IMR-90 (cell line): ENCODE measurements around the gene NR5A2. TPM values are rescaled to one million over a fixed set of nuclear protein-coding genes. Genes with fewer than 3 reads are reported as not detected.

ENCODE experiments used
- ATAC-seq: fragments of 200-7000 bp; cut with Tn5 transposase; 2 replicates; pipeline ENCODE4 v1.9.1; 2020; ENCODE audit warnings: low read depth, mild to moderate bottlenecking, moderate library complexity
- BruUV-seq: library from RNA; stranded (reverse); fragments of 400-500 nt; replicated peaks from 2 replicates; lab custom pipeline; 2021; lab: Mats Ljungman, UMichigan
- CTCF ChIA-PET: fragments of 300-600 bp; formaldehyde crosslinking; extraction: SDS; loops from one replicate; lab custom pipeline; 2021; ENCODE audit warnings: antibody characterized with exemption; lab: Yijun Ruan, JAX
- POLR2A ChIA-PET: fragments of 300-600 bp; sonication (Branson Sonifier 250); formaldehyde crosslinking; loops from one replicate; lab custom pipeline; 2022; ENCODE audit warnings: antibody characterized with exemption; ENCODE audit not compliant: unreplicated experiment; lab: Charles Lee
- DNase-seq: peaks from one replicate; pipeline ENCODE4 v3.0.0; 2013
- H2AFZ ChIP-seq: replicated peaks from 2 replicates; pipeline ENCODE3; 2013; ENCODE audit warnings: low read length, mild to moderate bottlenecking; ENCODE audit not compliant: poor library complexity
- H2AK5ac ChIP-seq: 2 replicates; pipeline ENCODE4 v1.6.1; 2013; ENCODE audit warnings: low read depth, low read length, inconsistent platforms
- H2AK9ac ChIP-seq: replicated peaks from 2 replicates; pipeline ENCODE3; 2013; ENCODE audit warnings: mild to moderate bottlenecking, low read depth, low read length, moderate library complexity; ENCODE audit not compliant: poor library complexity
- H2BK120ac ChIP-seq: 2 replicates; pipeline ENCODE4 v1.6.1; 2013; ENCODE audit warnings: low read depth, low read length, inconsistent platforms
- H2BK15ac ChIP-seq: 3 replicates; pipeline ENCODE4 v1.6.1; 2013; ENCODE audit warnings: low read depth, low read length, inconsistent platforms
- H2BK20ac ChIP-seq: 2 replicates; pipeline ENCODE4 v1.6.1; 2013; ENCODE audit warnings: low read depth, mild to moderate bottlenecking, inconsistent platforms, low read length, moderate library complexity
- H2BK5ac ChIP-seq: 2 replicates; pipeline ENCODE4 v1.6.1; 2013; ENCODE audit warnings: mild to moderate bottlenecking, low read depth, low read length, inconsistent platforms; ENCODE audit not compliant: poor library complexity, severe bottlenecking
- H3K14ac ChIP-seq: replicated peaks from 2 replicates; pipeline ENCODE4 v1.6.1; 2013; ENCODE audit warnings: low read depth, low read length, inconsistent platforms
- H3K18ac ChIP-seq: 2 replicates; pipeline ENCODE4 v1.6.1; 2013; ENCODE audit warnings: low read depth, low read length, control low read depth
- H3K23ac ChIP-seq: 2 replicates; pipeline ENCODE4 v1.6.1; 2013; ENCODE audit warnings: low read depth, low read length, inconsistent platforms
- H3K27ac ChIP-seq: 2 replicates; pipeline ENCODE4 v1.5.1; 2013; ENCODE audit warnings: mild to moderate bottlenecking, control low read depth, low read length; ENCODE audit not compliant: insufficient read depth
- H3K27me3 ChIP-seq: 2 replicates; pipeline ENCODE4 v1.6.1; 2013; ENCODE audit warnings: low read length; ENCODE audit not compliant: control insufficient read depth, insufficient read depth
- H3K36me3 ChIP-seq: 2 replicates; pipeline ENCODE4 v1.6.1; 2013; ENCODE audit warnings: low read length, mixed read lengths; ENCODE audit not compliant: control insufficient read depth, insufficient read depth
- H3K4ac ChIP-seq: 2 replicates; pipeline ENCODE4 v1.6.1; 2013; ENCODE audit warnings: low read depth, low read length, inconsistent platforms
- H3K4me1 ChIP-seq: 2 replicates; pipeline ENCODE4 v1.6.1; 2013; ENCODE audit warnings: low read length, mixed read lengths; ENCODE audit not compliant: control insufficient read depth, insufficient read depth
- H3K4me2 ChIP-seq: 2 replicates; pipeline ENCODE4 v1.6.1; 2013; ENCODE audit warnings: low read depth, mild to moderate bottlenecking, control low read depth, low read length, moderate library complexity
- H3K4me3 ChIP-seq: 2 replicates; pipeline ENCODE4 v1.5.1; 2013; ENCODE audit warnings: low read depth, mild to moderate bottlenecking, control low read depth, low read length, moderate library complexity; ENCODE audit not compliant: insufficient read depth
- H3K56ac ChIP-seq: 2 replicates; pipeline ENCODE4 v1.6.1; 2013; ENCODE audit warnings: low read length, inconsistent platforms; ENCODE audit not compliant: insufficient read depth; ENCODE audit errors: extremely low read depth
- H3K79me1 ChIP-seq, 2 experiments: 2 replicates each; pipeline ENCODE4 v1.6.1; 2013; ENCODE audit warnings: low read length in 2 of 2, inconsistent platforms in 1 of 2, low read depth in 1 of 2
- H3K9ac ChIP-seq: 2 replicates; pipeline ENCODE4 v1.6.1; 2013; ENCODE audit warnings: low read depth, low read length, control low read depth
- H3K9me1 ChIP-seq: 2 replicates; pipeline ENCODE4 v1.6.1; 2013; ENCODE audit warnings: low read length, inconsistent platforms; ENCODE audit not compliant: insufficient read depth
- H3K9me3 ChIP-seq: 2 replicates; pipeline ENCODE4 v1.6.1; 2013; ENCODE audit warnings: low read length; ENCODE audit not compliant: control insufficient read depth, insufficient read depth
- H4K20me1 ChIP-seq: 2 replicates; pipeline ENCODE4 v1.6.1; 2013; ENCODE audit warnings: low read length, inconsistent platforms; ENCODE audit not compliant: insufficient read depth
- H4K5ac ChIP-seq: 2 replicates; pipeline ENCODE4 v1.6.1; 2013; ENCODE audit warnings: mild to moderate bottlenecking, low read depth, low read length, control low read depth
- H4K8ac ChIP-seq, 2 experiments: 2 replicates each; pipeline ENCODE4 v1.6.1; 2013; ENCODE audit warnings: low read depth in 2 of 2, low read length in 2 of 2, control low read depth in 1 of 2, inconsistent platforms in 1 of 2
- H4K91ac ChIP-seq: 2 replicates; pipeline ENCODE4 v1.6.1; 2013; ENCODE audit warnings: low read depth, low read length, inconsistent platforms; ENCODE audit not compliant: insufficient read depth
- BHLHE40 ChIP-seq: fragments of 150-350 bp; IDR thresholded peaks from 2 replicates; pipeline ENCODE4 v1.6.1; 2016; ENCODE audit warnings: mild to moderate bottlenecking, low read depth, low read length
- CEBPB ChIP-seq: IDR thresholded peaks from 2 replicates; pipeline ENCODE4 v1.6.1; 2012; ENCODE audit warnings: low read depth, low read length, improper control_type of control experiment
- CHD1 ChIP-seq: IDR thresholded peaks from 2 replicates; pipeline ENCODE4 v1.6.1; 2012; ENCODE audit warnings: low read depth, low read length, improper control_type of control experiment
- FOS ChIP-seq: fragments of 150-350 bp; IDR thresholded peaks from 2 replicates; pipeline ENCODE4 v1.6.1; 2016; ENCODE audit warnings: low read depth, low read length
- MAFK ChIP-seq: IDR thresholded peaks from 2 replicates; pipeline ENCODE4 v1.6.1; 2012; ENCODE audit warnings: low read depth, low read length, improper control_type of control experiment
- MAZ ChIP-seq: IDR thresholded peaks from 2 replicates; pipeline ENCODE4 v1.6.1; 2012; ENCODE audit warnings: low read depth, mild to moderate bottlenecking, low read length, improper control_type of control experiment, moderate library complexity, borderline replicate concordance
- MXI1 ChIP-seq: IDR thresholded peaks from 2 replicates; pipeline ENCODE4 v1.6.1; 2012; ENCODE audit warnings: low read depth, mild to moderate bottlenecking, low read length, moderate library complexity, borderline replicate concordance
- NFE2L2 ChIP-seq: fragments of 150-350 bp; IDR thresholded peaks from 2 replicates; pipeline ENCODE4 v1.6.1; 2016; ENCODE audit warnings: low read depth, mild to moderate bottlenecking, low read length
- POLR2A ChIP-seq: IDR thresholded peaks from 2 replicates; pipeline ENCODE4 v1.6.1; 2012; ENCODE audit warnings: mild to moderate bottlenecking, low read depth, low read length
- RAD21 ChIP-seq: IDR thresholded peaks from 2 replicates; pipeline ENCODE4 v1.6.1; 2012; ENCODE audit warnings: low read length, improper control_type of control experiment
- RCOR1 ChIP-seq: IDR thresholded peaks from 2 replicates; pipeline ENCODE4 v1.6.1; 2012; ENCODE audit warnings: mild to moderate bottlenecking, low read length, improper control_type of control experiment; ENCODE audit not compliant: insufficient replicate concordance
- RFX5 ChIP-seq: IDR thresholded peaks from 2 replicates; pipeline ENCODE4 v1.8.0; 2012; ENCODE audit warnings: low read depth, mild to moderate bottlenecking, low read length, moderate library complexity
- SMC3 ChIP-seq: fragments of 150-350 bp; IDR thresholded peaks from 2 replicates; pipeline ENCODE4 v1.6.1; 2016; ENCODE audit warnings: low read depth, mild to moderate bottlenecking, antibody characterized with exemption, low read length, moderate library complexity
- USF2 ChIP-seq: fragments of 150-350 bp; IDR thresholded peaks from 2 replicates; pipeline ENCODE4 v1.6.1; 2017; ENCODE audit warnings: mild to moderate bottlenecking, antibody characterized with exemption, low read length, low read depth
- WGBS, 2 experiments: methylation state at CpG; one replicate each; pipeline versions ENCODE4 v1.1.5 to v1.1.7; 2013; ENCODE audit warnings: missing lambda C conversion rate in 2 of 2; ENCODE audit not compliant: insufficient read length in 1 of 2; ENCODE audit errors: extremely low coverage in 2 of 2; 5-methylcytosine and 5-hydroxymethylcytosine counted together
- dilution Hi-C: fragments of 300-500 bp; cut with HindIII; formaldehyde crosslinking; loops from one replicate; pipeline ENCODE4 v1.14.3; 2018; ENCODE audit warnings: low sequenced_read_pairs; ENCODE audit not compliant: unreplicated experiment
- in situ Hi-C: fragments of 300-500 bp; cut with MboI; formaldehyde crosslinking; loops from 3 replicates; pipeline ENCODE4 v1.14.3; 2019; ENCODE audit warnings: low sequenced_read_pairs, inconsistent platforms, mixed read lengths
- intact Hi-C: fragments of 100-400 bp; cut with micrococcal nuclease; formaldehyde crosslinking; loops from 2 replicates; pipeline ENCODE4 v1.10.0; 2022
- polyA plus RNA-seq, 3 experiments: library from polyadenylated mRNA; depleted of rRNA; stranded (reverse); fragments of >200 nt; gene quantifications; 2 replicates each; pipeline ENCODE4 v1.2.3, GENCODE V29; 2012; ENCODE audit warnings: low replicate concordance in 1 of 3
- total RNA-seq: library from RNA; depleted of rRNA; stranded (reverse); fragments of >200 nt; gene quantifications from 2 replicates; pipeline ENCODE4 v1.2.3, GENCODE V29; 2012
- TF ChIP-seq, protein P1 (sequence below): conservative IDR thresholded peaks from 2 replicates; pipeline ENCODE4 v1.5.1; 2012; ENCODE audit warnings: mild to moderate bottlenecking, low read depth, low read length, improper control_type of control experiment

NR5A2 gene
- total and polyA plus RNA-seq, 2 of the 4 experiments (the other 2 are of a cell fraction): 0.03 to 0.18 TPM

DNA sequence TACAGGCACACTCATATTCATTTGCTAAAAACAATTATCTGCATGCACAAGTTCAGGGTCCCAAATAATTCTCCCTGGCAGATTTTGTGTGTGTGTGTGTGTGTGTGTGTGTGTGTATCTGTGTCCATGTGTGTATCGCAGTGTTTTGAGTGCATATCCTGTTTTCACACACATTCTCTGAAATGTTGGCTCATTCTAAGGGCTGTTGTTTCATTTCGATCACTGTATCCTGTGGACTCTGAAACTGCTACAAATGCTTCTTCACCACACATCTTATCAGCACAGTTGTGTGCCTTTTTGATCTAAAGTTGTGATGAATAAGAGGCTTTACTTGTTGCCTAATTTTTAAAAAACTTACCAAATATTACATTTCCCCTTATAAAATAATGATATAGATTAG is 34.6 kb downstream of the NR5A2 start:
- H3K9me1 ChIP-seq: no peaks in the 10 kb centered on the region
- no peak overlapping the region for H3K14ac ChIP-seq
- no peak overlapping the region for H2BK20ac ChIP-seq
- no peaks in the 10 kb centered on the region for H3K36me3 ChIP-seq
- no peak overlapping the region for H3K4me3 ChIP-seq
- no peak for DNase-seq
- ATAC-seq: no peak
- H2AK9ac ChIP-seq: no peak overlapping the region
- WGBS, 2 experiments: no CpG with 5 or more reads among the region's 2 CpGs
- H4K91ac ChIP-seq: no peak overlapping the region
- no peak overlapping the region for H2BK15ac ChIP-seq
- CTCF ChIA-PET: no interaction called here
- no peak overlapping the region for H3K9ac ChIP-seq
- BruUV-seq: no TSS peak
- no peaks in the 10 kb centered on the region for H3K9me3 ChIP-seq
- no peak overlapping the region for H2AFZ ChIP-seq
- TF ChIP-seq RCOR1 (no peak), USF2 (no peak), MXI1 (no peak), RAD21 (no peak), RFX5 (no peak), BHLHE40 (no peak), SMC3 (no peak), NFE2L2 (no peak), FOS (no peak), CEBPB (no peak), MAZ (no peak), POLR2A (no peak), CHD1 (no peak), MAFK (no peak)
- TF ChIP-seq, protein P1, sequence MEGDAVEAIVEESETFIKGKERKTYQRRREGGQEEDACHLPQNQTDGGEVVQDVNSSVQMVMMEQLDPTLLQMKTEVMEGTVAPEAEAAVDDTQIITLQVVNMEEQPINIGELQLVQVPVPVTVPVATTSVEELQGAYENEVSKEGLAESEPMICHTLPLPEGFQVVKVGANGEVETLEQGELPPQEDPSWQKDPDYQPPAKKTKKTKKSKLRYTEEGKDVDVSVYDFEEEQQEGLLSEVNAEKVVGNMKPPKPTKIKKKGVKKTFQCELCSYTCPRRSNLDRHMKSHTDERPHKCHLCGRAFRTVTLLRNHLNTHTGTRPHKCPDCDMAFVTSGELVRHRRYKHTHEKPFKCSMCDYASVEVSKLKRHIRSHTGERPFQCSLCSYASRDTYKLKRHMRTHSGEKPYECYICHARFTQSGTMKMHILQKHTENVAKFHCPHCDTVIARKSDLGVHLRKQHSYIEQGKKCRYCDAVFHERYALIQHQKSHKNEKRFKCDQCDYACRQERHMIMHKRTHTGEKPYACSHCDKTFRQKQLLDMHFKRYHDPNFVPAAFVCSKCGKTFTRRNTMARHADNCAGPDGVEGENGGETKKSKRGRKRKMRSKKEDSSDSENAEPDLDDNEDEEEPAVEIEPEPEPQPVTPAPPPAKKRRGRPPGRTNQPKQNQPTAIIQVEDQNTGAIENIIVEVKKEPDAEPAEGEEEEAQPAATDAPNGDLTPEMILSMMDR: no peak
- H3K56ac ChIP-seq: no peak overlapping the region
- dilution Hi-C loops: no loop called here
- H3K27ac ChIP-seq: no peak overlapping the region
- no peak overlapping the region for H4K5ac ChIP-seq
- H3K23ac ChIP-seq: no peak overlapping the region
- no peak overlapping the region for H2BK5ac ChIP-seq
- no peaks in the 10 kb centered on the region for H3K79me1 ChIP-seq
- no peak overlapping the region for H2AK5ac ChIP-seq
- intact Hi-C loops: no loop called here
- no peak overlapping the region for H2BK120ac ChIP-seq
- in situ Hi-C loops: no loop called here
- no peak overlapping the region for H3K4ac ChIP-seq
- H3K18ac ChIP-seq: no peak overlapping the region
- no peak overlapping the region for H3K4me2 ChIP-seq
- H4K8ac ChIP-seq: no peak overlapping the region
- POLR2A ChIA-PET: no interaction called here
- H3K27me3 ChIP-seq: peaks cover 11% of the 10 kb centered on the region
- H4K20me1 ChIP-seq: no peaks in the 10 kb centered on the region
- no peaks in the 10 kb centered on the region for H3K4me1 ChIP-seq
